Measurements from ENCODE around the gene ADAMTSL1.

Gene ADAMTSL1

GRCh38 chr9:18507151-18507550 is 33.2 kb downstream of the ADAMTSL1 start:
- Mint-ChIP-seq H3K27me3 (no peaks in the 10 kb centered on the region), H3K9me3 (peaks cover 3% of the 10 kb centered on the region), H3K27ac (no peak overlapping the region), H3K4me1 (no peaks in the 10 kb centered on the region), H3K36me3 (no peaks in the 10 kb centered on the region), H3K4me3 (no peak overlapping the region)
- ATAC-seq, result no peak

- ATAC-seq, result no peak
- no peak overlapping the region for H3K4me3 Mint-ChIP-seq
- no peaks in the 10 kb centered on the region for H3K27me3 Mint-ChIP-seq
- no peaks in the 10 kb centered on the region for H3K4me1 Mint-ChIP-seq
- H3K27ac Mint-ChIP-seq, result no peak overlapping the region
- H3K9me3 Mint-ChIP-seq, result peaks cover 6% of the 10 kb centered on the region
- no peaks in the 10 kb centered on the region for H3K36me3 Mint-ChIP-seq
Measured at GRCh38 chr9:18516514-18516913, 42.6 kb downstream of the ADAMTSL1 start.

- Mint-ChIP-seq H3K27me3 (no peaks in the 10 kb centered on the region), H3K36me3 (no peaks in the 10 kb centered on the region), H3K4me3 (no peak overlapping the region), H3K4me1 (no peaks in the 10 kb centered on the region), H3K9me3 (peaks cover 6% of the 10 kb centered on the region), H3K27ac (no peak overlapping the region)
- ATAC-seq, result no peak
Measured at GRCh38 chr9:18516965-18517364, 43.0 kb downstream of the ADAMTSL1 start.

- no peak for ATAC-seq
- Mint-ChIP-seq H3K4me3 (no peak overlapping the region), H3K27ac (no peak overlapping the region), H3K27me3 (no peaks in the 10 kb centered on the region), H3K9me3 (peaks cover 6% of the 10 kb centered on the region), H3K36me3 (no peaks in the 10 kb centered on the region), H3K4me1 (no peaks in the 10 kb centered on the region)
Measured at GRCh38 chr9:18520416-18521047, 46.6 kb downstream of the ADAMTSL1 start.

GRCh38 chr9:18526685-18527084 is 52.7 kb downstream of the ADAMTSL1 start:
- Mint-ChIP-seq H3K36me3 (no peaks in the 10 kb centered on the region), H3K4me3 (no peak overlapping the region), H3K4me1 (no peaks in the 10 kb centered on the region), H3K27me3 (no peaks in the 10 kb centered on the region), H3K9me3 (no peaks in the 10 kb centered on the region), H3K27ac (no peak overlapping the region)
- no peak for ATAC-seq

DNA sequence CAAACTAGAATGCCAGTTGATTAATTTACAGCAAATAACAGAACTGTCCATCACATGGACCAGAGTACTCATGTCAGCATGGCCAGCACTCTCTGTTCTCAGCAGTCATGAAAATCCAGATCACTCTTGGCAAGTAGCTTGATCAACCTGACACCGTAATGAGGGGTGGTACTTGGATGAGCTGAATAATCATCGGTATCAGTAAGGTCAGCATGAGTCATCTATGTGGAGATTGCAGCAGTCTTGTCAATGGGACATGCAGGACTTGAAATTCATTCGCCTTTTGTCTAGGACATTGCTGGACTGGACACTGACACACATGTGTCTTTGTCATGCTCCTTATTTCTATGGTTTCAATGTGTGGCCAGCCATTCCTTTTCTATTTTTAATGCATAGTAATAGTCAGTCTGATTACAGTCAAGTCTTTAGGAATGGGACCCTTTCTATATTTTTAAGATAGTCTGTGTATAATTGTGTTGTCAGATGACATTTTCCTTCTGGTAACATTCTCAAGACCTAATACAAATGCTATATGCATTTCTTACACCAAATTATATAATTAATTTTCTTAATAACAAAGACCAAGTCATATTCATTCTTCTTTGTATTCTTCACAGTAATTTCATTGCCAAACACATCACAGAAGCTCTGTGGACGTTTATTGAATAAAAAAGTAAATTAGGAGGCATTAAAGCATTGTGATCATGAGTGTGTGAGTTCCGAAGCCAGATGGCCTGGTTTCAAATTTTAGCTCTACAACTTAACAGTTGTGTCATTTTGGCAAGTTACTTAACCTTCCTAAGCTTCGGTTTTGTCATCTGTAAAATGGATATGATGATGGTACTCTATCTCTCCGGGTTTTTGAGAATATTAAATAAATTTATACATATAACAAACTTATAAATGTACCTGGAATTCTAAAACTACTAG is 57.4 kb downstream of the ADAMTSL1 start:
- no peaks in the 10 kb centered on the region for H3K27me3 Mint-ChIP-seq
- no peak overlapping the region for H3K4me3 Mint-ChIP-seq
- H3K36me3 Mint-ChIP-seq, result no peaks in the 10 kb centered on the region
- H3K9me3 Mint-ChIP-seq, result peaks cover 18% of the 10 kb centered on the region
- no peaks in the 10 kb centered on the region for H3K4me1 Mint-ChIP-seq
- H3K27ac Mint-ChIP-seq, result no peak overlapping the region
- ATAC-seq, result no peak

GRCh38 chr9:18534611-18535010 is 60.7 kb downstream of the ADAMTSL1 start:
- Mint-ChIP-seq H3K27ac (no peak overlapping the region), H3K27me3 (no peaks in the 10 kb centered on the region), H3K36me3 (no peaks in the 10 kb centered on the region)

GRCh38 chr9:18536554-18536953 is 62.6 kb downstream of the ADAMTSL1 start:
- Mint-ChIP-seq H3K27me3 (no peaks in the 10 kb centered on the region), H3K4me1 (no peaks in the 10 kb centered on the region), H3K27ac (no peak overlapping the region), H3K4me3 (no peak overlapping the region), H3K9me3 (peaks cover 21% of the 10 kb centered on the region), H3K36me3 (no peaks in the 10 kb centered on the region)
- ATAC-seq, result no peak

More at GRCh38 chr9:18534611-18535010, 60.7 kb downstream of the ADAMTSL1 start:
- no peak for ATAC-seq
- H3K9me3 Mint-ChIP-seq, result peaks cover 21% of the 10 kb centered on the region
- no peak overlapping the region for H3K4me3 Mint-ChIP-seq
- H3K4me1 Mint-ChIP-seq, result no peaks in the 10 kb centered on the region

DNA sequence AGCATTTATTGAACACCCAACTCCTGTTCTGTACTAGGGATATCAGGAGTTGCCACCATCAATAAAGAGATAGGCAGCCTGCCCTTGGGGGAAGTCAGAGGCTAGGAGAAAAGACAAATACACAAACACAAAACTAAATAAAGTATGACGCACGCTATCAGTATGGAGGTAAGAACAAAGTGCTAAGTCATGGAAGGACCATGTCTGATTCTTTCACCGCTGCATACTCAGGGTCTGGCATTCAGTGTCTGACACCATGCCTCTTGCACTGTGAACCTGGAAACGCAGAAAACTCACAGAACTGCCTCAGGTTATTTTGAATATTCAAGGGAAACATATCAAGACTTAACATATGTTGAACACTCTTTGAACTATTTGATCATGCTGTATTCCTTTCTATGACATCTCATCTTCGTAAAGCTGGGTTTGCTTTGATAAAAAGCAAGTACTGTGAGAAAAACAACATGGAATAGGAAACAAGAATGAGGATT is 65.3 kb downstream of the ADAMTSL1 start:
- no peak overlapping the region for H3K4me3 Mint-ChIP-seq
- H3K27me3 Mint-ChIP-seq, result no peaks in the 10 kb centered on the region
- peaks cover 14% of the 10 kb centered on the region for H3K9me3 Mint-ChIP-seq
- H3K36me3 Mint-ChIP-seq, result no peaks in the 10 kb centered on the region
- no peak for ATAC-seq
- H3K27ac Mint-ChIP-seq, result no peak overlapping the region
- H3K4me1 Mint-ChIP-seq, result no peaks in the 10 kb centered on the region

- H3K27ac Mint-ChIP-seq, result no peak overlapping the region
- H3K4me1 Mint-ChIP-seq, result no peaks in the 10 kb centered on the region
- no peaks in the 10 kb centered on the region for H3K36me3 Mint-ChIP-seq
- ATAC-seq, result no peak
- no peaks in the 10 kb centered on the region for H3K27me3 Mint-ChIP-seq
- H3K4me3 Mint-ChIP-seq, result no peak overlapping the region
- H3K9me3 Mint-ChIP-seq, result no peaks in the 10 kb centered on the region
Measured at GRCh38 chr9:18542837-18543405, 69.0 kb downstream of the ADAMTSL1 start.

DNA sequence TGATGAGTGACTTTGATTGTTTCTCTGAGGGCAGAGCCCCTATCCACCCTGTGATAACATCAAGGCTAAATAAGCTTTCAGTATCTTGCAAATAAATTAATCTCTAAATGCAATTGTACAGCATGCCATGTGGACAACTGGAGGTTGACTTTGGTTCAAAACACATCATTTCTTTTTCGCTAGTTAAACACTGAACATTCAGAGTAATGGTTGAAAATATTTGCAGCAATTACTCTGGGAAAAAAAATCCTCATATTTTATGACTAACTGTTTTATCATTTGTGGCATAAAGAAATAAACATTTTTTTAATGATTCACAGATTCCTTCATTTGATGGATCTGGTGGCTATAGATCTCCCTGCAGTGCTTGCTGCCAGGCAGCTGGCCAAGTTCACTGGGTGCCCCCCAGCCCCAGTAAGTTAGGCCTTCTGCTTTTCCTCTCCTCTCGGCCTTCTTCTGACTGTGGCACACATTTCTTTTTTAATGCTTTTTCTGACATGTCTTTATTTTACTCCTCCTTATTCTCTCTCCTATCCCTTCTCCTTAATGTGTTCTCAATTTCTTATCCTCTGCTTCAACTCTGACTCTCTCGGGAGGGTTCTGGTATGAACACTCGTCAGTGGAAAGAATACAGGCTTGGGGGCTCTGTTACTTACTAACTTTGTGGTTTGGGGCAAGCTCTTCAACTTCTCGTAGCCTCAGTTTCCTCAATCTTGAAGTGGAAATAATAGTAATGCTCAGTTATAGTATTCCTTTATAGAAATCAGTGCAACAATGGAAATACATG is 69.6 kb downstream of the ADAMTSL1 start:
- H3K4me1 Mint-ChIP-seq, result no peaks in the 10 kb centered on the region
- H3K27me3 Mint-ChIP-seq, result no peaks in the 10 kb centered on the region
- no peak overlapping the region for H3K4me3 Mint-ChIP-seq
- no peak overlapping the region for H3K27ac Mint-ChIP-seq
- no peaks in the 10 kb centered on the region for H3K36me3 Mint-ChIP-seq
- ATAC-seq, result no peak
- no peaks in the 10 kb centered on the region for H3K9me3 Mint-ChIP-seq

GRCh38 chr9:18544456-18544855 is 70.5 kb downstream of the ADAMTSL1 start:
- Mint-ChIP-seq H3K9me3 (no peaks in the 10 kb centered on the region), H3K36me3 (no peaks in the 10 kb centered on the region), H3K4me3 (no peak overlapping the region), H3K27ac (no peak overlapping the region), H3K27me3 (no peaks in the 10 kb centered on the region), H3K4me1 (no peaks in the 10 kb centered on the region)
- ATAC-seq, result no peak

DNA sequence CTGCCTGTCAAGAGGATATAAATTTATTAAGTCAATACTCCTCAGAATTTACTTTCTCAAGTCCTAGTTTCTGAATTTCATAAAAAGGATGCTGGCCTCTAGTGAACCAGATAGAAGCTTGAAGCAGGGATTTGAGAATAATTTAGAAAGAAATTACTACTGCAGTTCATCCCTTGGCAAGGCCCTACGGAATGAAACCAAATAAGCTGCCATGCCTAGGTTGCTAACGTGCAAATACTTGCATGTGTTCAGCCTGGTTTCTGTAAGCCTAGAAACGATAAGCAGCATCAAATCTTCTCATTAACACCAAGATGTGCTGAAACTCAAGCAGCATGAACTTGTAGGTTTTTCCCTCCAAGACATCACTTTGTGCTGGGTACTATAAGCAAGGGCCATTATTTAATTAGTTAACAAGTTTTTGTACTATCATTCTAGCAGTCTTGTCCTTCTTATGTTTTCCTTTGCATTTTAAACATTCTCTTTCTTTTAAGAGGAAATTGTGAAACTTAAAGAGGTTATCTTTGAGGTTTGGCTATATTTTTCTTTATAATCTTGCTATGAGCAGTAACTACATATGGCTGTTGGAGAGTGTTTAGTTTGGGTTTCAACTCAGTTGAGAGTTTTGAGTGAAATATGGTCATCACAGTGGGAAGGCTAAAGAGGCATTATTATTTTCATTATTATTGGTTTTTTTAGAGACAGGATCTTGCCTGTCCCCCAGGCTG is 71.8 kb downstream of the ADAMTSL1 start:
- ATAC-seq, result no peak
- no peak overlapping the region for H3K4me3 Mint-ChIP-seq
- H3K27me3 Mint-ChIP-seq, result no peaks in the 10 kb centered on the region
- H3K4me1 Mint-ChIP-seq, result no peaks in the 10 kb centered on the region
- no peaks in the 10 kb centered on the region for H3K36me3 Mint-ChIP-seq
- no peaks in the 10 kb centered on the region for H3K9me3 Mint-ChIP-seq
- no peak overlapping the region for H3K27ac Mint-ChIP-seq

DNA sequence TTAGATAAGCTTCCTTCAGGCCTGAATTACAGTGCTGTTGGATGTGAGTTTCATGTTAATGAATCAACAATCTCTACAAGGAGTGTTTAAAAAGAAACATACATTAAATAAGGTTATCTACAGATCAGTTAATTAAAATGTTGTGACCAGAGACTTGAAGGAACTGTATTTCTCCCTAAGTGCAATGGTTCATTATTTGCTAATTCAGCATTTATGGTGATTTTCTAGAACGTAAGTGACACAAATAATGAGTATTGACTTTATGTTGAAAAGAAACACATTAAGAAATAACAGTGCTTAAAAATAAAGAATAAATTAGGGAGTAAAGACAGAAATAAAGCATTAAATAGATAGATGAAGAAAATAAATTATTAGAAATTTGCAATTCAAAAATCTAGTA is 74.5 kb downstream of the ADAMTSL1 start:
- Mint-ChIP-seq H3K4me3 (no peak overlapping the region), H3K27ac (no peak overlapping the region), H3K36me3 (no peaks in the 10 kb centered on the region), H3K27me3 (no peaks in the 10 kb centered on the region), H3K4me1 (no peaks in the 10 kb centered on the region), H3K9me3 (peaks cover 3% of the 10 kb centered on the region)
- no peak for ATAC-seq
